ENCODE measurements around the gene KCNC3. TPM values are rescaled to one million over a fixed set of nuclear protein-coding genes. Genes with fewer than 3 reads are reported as not detected.

KCNC3 gene
- 3.5 and 7.1 TPM in 2 replicates for total RNA-seq (2014; rRNA removed; shearing (Covaris generic))

DNA sequence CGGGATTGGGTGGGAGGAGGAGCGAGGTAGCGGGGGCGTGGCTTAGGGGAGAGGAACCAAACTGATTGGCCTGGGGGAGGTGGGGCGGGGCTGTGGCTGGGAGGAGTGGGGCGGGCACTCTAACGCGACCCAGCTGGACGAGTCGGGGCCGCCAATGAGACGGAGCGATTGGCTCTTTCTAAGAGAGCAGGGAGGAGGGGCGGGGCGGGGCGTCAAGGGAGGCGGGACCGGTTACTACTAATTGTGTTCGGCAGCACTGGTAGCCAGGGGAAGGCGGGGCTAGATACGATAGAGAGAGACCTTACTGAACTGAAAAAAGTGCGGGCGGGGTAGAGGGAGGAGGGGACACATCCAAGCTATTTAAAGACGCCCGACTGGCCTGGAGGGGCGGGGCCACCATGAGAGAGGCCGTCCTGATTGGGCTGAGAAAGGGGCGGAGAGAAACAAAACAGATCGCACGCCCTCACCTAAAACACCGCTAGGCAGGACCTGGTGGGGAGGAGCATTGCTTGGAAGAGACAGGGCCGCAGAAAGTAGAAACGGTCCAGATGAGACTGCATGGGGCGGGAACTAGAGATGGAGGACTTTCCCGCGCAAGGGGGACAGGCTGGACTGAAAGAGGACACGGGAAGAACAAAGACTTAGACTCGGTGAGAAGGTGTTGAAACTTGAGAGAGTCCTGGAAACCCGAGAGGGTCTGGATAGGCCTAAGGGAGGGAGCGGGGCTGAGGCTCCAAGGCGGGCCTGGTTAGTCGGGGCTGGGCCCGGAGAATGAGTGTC is at the start of gene KCNC3:
Gene KCNC3, minus strand, starts transcription at position 232 of the 780 bp plus-strand sequence. CDS start 295 bp downstream, outside the sequence.
- DNase-seq (ENCODE audit: low spot score): peak; percentile 100

DNA sequence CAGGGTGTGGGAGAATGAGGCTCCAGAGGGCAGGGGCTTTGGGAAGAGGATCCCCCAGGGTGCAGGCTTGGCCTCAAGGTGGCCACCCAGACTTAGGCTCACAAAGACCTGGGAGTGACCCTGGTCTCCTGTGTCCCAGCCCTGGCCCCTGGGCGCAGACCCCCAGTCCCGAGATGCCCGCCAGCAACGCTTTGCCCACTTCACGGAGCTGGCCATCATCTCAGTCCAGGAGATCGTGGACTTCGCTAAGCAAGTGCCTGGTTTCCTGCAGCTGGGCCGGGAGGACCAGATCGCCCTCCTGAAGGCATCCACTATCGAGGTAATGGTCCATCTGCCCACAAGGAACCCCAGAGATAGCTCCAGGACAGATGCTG is 49.7 kb upstream of the KCNC3 start:
- no peak for DNase-seq (ENCODE audit: low spot score)

DNA sequence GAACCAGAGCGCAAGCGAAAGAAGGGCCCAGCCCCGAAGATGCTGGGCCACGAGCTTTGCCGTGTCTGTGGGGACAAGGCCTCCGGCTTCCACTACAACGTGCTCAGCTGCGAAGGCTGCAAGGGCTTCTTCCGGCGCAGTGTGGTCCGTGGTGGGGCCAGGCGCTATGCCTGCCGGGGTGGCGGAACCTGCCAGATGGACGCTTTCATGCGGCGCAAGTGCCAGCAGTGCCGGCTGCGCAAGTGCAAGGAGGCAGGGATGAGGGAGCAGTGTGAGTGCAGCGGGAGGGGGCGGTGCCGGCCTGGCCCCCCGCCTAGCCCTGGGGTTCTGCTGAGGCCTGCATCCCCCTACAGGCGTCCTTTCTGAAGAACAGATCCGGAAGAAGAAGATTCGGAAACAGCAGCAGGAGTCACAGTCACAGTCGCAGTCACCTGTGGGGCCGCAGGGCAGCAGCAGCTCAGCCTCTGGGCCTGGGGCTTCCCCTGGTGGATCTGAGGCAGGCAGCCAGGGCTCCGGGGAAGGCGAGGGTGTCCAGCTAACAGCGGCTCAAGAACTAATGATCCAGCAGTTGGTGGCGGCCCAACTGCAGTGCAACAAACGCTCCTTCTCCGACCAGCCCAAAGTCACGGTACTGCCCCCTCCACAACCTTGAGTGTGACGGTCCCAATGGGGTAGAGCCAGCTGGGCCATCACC is 49.1 kb upstream of the KCNC3 start:
- no peak for DNase-seq (ENCODE audit: low spot score)

DNA sequence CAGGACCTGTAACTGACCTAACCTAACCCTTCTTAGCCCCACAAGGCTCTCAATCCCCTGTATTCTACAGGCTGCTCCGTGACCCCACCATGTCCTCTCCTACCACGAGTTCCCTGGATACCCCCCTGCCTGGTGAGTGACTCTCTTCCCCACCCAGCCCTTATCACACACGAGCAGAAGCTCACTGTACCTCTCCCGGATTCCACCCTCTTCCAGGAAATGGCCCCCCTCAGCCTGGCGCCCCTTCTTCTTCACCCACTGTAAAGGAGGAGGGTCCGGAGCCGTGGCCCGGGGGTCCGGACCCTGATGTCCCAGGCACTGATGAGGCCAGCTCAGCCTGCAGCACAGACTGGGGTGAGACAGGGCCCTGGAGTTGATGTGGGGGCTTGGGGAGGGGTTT is 48.3 kb upstream of the KCNC3 start:
- no peak for DNase-seq (ENCODE audit: low spot score)

DNA sequence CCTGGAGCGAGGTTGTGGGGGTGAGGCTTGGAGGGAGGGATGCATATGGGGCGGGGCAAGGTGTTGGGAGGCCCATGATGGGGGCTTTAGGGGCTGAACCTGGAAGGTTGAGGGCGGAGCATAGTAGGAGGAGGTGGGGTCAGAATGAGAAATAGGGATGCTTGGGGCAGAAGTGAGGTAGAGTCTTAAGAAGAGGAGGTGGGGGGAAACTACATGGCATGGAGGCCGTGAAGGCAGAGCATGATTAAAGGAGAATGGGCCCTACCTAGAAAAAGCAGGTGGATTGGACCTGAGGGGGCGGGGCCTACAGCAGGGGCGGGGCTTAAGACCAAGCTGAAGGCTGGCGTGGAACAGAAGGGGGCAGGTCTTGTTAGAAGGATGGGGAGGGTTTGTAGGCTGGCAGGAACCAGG is 47.9 kb upstream of the KCNC3 start:
- peak; percentile 77 for DNase-seq (ENCODE audit: low spot score)

DNA sequence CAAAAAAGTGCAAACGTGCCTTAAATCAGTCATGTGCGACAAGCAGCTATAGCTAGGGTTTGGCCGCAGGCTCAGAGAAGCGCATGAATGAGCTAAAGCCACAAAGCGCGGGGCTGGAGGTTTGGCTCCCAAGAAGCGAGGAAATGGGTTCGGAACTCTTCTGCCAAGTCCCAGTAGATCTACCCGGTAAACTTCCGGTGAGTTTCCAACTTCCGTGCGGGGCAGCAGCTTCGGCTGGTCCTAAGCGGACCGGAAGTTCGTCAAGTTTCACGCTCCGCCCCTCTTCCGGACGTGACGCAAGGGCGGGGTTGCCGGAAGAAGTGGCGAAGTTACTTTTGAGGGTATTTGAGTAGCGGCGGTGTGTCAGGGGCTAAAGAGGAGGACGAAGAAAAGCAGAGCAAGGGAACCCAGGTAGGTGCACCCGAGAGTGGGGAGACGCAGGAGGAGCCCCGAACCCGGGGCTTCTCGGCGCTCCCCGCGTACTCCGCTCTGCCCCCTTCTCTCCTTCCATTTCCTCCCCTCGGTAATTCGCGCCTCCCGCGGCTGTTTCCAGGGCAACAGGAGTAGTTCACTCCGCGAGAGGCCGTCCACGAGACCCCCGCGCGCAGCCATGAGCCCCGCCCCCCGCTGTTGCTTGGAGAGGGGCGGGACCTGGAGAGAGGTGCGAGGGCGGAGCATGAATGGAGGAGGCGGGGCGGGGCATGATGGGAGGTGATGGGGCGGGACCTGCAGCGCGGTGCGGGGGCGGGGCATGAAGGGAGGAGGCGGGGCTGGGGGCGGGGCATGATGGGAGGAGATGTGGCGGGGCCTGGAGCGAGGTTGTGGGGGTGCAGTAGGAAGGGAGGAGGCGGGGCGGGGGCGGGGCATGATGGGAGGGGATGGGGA is 47.2 kb upstream of the KCNC3 start, which contains the start of gene NR1H2:
Gene NR1H2, plus strand, starts transcription at position 292 of the 885 bp plus-strand sequence. CDS start 1,149 bp downstream, outside the sequence.
- peak; percentile 99 for DNase-seq (ENCODE audit: low spot score)

DNA sequence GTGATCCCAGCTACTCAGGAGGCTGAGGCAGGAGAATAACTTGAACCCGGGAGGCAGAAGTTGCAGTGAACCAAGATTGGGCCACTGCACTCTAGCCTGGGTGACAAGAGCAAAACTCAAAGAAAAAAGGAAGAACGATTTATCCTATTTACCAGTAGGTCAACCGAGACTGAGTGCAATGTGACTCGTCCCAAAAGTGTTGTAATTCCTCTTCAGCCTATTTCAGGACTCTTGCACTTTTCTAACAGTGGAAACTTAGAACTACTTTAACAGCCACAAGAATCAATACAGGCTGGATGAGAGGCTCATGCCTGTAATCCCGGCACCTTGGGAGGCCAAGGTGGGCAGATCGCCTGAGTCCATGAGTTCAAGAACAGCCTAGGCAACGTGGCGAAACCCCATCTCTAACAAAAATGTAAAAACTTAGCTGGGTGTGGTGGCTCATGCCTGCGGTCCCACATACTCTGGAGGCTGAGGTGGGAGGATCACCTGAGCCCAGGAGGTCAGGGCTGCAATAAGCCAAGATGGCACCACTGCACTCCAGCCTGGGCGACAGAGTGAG is 42.8 kb upstream of the KCNC3 start:
- DNase-seq (ENCODE audit: low spot score): no peak

- DNase-seq (ENCODE audit: low spot score): peak; percentile 99
Measured at GRCh38 chr19:50368649-50369570, 39.7 kb upstream of the KCNC3 start.

- DNase-seq (ENCODE audit: low spot score): no peak
Measured at GRCh38 chr19:50365434-50366306, 36.5 kb upstream of the KCNC3 start, which contains the start of gene NAPSA. Gene NAPSA, minus strand, starts transcription at chr19:50365639. Its CDS starts 18 bp downstream, at chr19:50365621.

GRCh38 chr19:50362656-50363424 is 33.7 kb upstream of the KCNC3 start:
- DNase-seq (ENCODE audit: low spot score): no peak

GRCh38 chr19:50362030-50362412 is 32.8 kb upstream of the KCNC3 start:
- DNase-seq (ENCODE audit: low spot score): no peak

GRCh38 chr19:50361290-50362029 is 32.3 kb upstream of the KCNC3 start:
- DNase-seq (ENCODE audit: low spot score): peak; percentile 37

DNA sequence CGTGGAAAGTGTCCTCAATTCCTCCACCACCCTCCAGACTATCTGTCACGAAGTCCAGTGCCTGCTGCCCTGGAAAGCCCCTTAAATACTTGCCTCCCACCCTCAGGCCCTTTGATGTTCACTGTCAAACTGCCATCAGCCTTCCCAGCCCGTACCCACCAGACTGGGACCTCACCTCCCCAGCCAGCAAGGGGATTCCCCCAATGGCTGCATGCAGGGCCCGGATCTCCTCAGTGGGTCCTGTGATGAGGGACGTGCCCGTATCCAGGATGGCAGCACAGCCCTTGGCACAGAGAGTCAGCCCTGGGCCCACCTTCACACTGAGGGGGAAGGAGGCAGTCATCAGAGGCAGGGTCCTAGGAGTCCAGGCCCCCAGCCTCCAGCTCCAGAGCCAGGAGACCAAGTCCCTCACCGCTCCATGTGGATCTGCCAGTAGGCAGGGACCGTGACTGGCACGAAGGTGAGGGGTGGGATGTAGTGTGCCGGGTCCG is 30.2 kb upstream of the KCNC3 start:
- DNase-seq (ENCODE audit: low spot score): no peak

- no peak for DNase-seq (ENCODE audit: low spot score)
Measured at GRCh38 chr19:50358483-50359327, 29.5 kb upstream of the KCNC3 start.

- DNase-seq (ENCODE audit: low spot score): peak; percentile 95
Measured at GRCh38 chr19:50357178-50358100, 28.3 kb upstream of the KCNC3 start.
